Right lobe of liver (tissue), 4 donors: ENCODE measurements around the gene CDH7.

Source experiments
- POLR2A ChIP-seq: fragments of 450-650 bp; IDR thresholded peaks from one replicate; pipeline ENCODE4 v1.6.1; 2017; ENCODE audit warnings: antibody characterized with exemption, mild to moderate bottlenecking
- TF ChIP-seq, protein P1 (sequence below), 4 donors: fragments of 200-600 bp in 3 of 4; fragments of 450-650 bp in 1 of 4; IDR thresholded peaks; one replicate each; pipeline versions ENCODE4 v1.5.1 to v1.8.0; 2016 to 2022; ENCODE audit warnings: antibody characterized with exemption in 4 of 4, mild to moderate bottlenecking in 2 of 4
- donor health status: DM: no; HTN: no; CAD: no.
- donor health status: DM: no; HTN: no; CAD: no.
- donor health status: DM: no; HTN: yes; CAD: no.

DNA sequence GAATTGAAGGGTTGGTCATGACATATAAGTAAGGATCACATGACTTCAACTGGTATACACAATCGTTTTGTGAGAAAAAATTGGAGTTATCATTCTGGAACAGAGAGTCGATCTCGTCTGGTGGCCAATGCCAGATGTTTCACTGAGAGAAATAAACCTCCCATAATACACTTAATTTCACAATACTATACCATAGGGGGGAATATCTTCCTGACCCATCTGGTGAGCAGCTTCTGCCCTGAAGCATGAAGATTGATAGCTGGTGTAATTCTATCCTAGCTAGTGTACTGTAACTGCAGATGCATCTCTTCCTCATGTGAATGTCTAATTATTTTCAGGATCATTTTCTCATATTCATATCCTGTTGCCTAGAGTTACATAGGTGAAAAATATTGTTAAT, 15.7 kb upstream of the CDH7 start:
- TF ChIP-seq, protein P1, sequence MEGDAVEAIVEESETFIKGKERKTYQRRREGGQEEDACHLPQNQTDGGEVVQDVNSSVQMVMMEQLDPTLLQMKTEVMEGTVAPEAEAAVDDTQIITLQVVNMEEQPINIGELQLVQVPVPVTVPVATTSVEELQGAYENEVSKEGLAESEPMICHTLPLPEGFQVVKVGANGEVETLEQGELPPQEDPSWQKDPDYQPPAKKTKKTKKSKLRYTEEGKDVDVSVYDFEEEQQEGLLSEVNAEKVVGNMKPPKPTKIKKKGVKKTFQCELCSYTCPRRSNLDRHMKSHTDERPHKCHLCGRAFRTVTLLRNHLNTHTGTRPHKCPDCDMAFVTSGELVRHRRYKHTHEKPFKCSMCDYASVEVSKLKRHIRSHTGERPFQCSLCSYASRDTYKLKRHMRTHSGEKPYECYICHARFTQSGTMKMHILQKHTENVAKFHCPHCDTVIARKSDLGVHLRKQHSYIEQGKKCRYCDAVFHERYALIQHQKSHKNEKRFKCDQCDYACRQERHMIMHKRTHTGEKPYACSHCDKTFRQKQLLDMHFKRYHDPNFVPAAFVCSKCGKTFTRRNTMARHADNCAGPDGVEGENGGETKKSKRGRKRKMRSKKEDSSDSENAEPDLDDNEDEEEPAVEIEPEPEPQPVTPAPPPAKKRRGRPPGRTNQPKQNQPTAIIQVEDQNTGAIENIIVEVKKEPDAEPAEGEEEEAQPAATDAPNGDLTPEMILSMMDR (IDR thresholded peaks at IDR 0.05): no peak
- no peak for TF ChIP-seq POLR2A
